Fibroblast of skin of scalp (primary cell): ENCODE data around the gene UBALD1.

Source experiments
- DNase-seq: peaks from one replicate; pipeline ENCODE4 v3.0.0-alpha.2; 2013

The UBALD1 gene

DNA sequence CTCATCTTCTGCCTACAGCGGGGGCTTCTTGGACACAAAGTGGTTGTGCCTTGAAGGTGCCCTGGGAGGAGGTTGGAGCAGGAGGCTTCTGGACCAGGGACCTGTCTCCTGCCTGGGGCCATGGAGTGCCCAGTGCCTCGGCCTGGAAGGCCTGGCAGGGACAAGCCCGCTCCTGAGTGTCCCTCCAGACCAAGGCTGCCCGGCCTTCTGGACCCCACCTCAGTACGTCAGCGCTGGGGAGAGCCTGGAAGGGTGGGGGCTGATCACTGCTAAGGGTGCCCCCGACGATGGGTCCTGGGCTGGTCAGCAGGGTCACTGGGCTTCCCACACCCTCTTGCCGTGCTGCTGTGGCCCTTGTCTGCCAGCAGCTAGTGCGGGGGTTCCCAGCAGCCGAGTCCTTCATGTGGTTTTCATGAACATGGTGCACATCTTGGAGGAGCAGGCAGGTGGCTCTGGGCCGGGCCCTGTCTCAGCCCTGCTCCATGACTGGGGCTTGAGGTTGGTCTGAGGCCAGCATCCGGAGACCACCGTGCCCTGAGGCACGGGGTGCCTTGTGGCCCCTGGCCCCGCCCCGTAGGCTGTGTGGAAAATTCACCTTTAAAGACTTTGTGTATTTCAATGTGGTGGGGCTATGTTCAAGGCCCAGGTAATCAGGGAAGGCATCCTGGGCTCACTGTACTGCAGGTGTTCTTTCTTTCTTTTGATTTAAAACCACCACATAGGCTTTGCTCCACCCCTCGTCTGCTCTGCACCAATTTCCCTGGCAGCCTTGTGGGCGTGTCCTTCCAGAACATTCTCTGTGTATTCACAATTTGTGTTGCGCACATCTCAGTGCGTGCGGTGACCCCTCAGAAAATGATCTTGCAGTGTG, 32.3 kb upstream of the UBALD1 start:
- DNase-seq = no peak

- DNase-seq = no peak
Observed at GRCh38 chr16:4641895-4642294, 27.2 kb upstream of the UBALD1 start.

DNA sequence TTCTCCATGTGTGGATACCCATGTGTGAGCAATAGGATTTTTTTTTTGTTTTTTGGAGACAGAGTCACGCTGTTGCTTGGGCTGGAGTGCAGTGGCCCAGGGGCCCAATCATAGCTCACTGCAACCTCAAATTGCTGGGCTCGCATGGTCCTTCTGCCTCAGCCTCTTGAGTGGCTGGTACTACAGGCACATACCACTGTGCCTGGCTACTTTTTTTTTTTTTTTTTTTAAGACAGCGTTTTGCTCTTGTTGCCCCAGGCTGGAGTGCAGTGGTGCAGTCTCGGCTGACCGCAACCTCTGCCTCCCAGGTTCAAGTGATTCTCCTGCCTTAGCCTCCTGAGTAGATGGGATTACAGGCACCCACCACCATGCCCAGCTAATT, 26.6 kb upstream of the UBALD1 start:
- DNase-seq = no peak

GRCh38 chr16:4640572-4641305, 26.1 kb upstream of the UBALD1 start:
- DNase-seq = no peak

GRCh38 chr16:4639899-4640509, 25.3 kb upstream of the UBALD1 start:
- no peak for DNase-seq

- DNase-seq = no peak
Observed at GRCh38 chr16:4637501-4638166, 22.9 kb upstream of the UBALD1 start.

- DNase-seq = no peak
Observed at GRCh38 chr16:4636196-4636595, 21.5 kb upstream of the UBALD1 start.

DNA sequence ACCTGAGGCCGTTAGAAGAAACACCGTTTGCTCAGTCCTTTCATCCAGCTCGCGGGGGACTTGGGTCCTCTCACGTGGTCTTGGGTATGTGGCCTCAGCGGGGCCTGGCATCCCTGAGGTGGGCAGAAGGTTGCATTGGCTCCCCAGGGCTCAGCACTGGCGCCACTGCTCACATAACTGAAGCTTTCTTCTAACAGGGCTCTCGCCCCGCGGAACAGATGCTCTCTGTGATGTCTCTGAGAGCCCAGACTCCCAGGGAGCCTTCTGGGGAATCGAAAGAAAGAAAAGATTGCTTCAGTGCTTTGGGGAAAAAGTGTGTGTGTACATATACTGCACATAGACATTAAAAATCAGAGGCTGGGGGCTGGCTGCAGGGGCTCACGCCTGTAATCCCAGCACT, 20.1 kb upstream of the UBALD1 start:
- no peak for DNase-seq

DNA sequence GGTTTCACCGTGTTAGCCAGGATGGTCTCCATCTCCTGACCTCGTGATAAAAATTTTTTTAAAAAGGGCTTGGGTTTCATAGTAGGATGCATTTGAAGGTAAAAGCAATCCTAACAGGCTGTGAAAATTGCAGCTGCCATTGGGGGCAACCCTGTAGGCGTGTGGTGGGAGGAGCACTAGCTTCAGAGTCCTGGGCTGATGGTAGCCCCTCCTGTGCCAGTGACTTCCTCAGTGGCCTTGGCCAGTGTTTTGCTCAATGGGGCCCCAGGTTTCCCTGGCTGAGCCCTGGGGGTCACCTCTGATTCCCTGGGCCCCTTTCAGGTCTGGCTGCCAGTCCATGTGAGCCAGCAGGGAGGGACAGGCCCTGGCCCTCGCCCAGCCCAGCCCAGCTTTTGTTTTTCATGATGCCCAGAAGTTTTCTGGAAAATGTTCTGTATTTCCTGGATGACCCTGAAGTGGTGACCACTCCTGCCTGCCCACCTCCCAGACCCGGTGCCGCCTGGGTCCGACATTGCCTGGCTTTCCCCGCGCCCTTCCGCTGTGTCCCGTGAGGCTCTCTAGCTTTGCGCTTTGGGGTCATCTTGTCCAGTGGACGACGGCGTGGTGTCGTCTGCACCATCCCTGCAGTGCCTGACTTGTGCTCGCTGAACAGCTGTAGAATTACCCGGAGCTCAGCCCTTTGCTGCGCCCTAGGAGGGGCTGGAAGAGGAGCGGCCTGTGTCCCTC, 19.4 kb upstream of the UBALD1 start:
- no peak for DNase-seq

- DNase-seq = no peak
Observed at GRCh38 chr16:4631444-4631843, 16.8 kb upstream of the UBALD1 start.

DNA sequence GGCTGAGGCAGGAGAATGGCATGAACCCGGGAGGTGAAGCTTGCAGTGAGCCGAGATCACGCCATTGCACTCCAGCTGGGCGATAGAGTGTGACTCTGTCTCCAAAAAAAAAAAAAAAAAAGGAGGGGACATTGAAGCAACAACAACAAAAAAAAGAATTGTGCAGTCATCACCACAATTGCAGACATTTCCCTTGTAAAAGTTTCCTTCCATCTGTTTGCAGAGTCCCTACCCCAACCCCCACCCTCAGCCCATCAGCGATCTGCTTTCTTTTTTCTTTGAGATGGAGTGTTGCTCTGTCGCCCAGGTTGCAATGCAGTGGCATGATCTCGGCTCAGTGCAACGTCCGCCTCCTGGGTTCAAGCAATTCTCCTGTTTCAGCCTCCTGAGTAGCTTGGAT, 13.6 kb upstream of the UBALD1 start:
- no peak for DNase-seq

DNA sequence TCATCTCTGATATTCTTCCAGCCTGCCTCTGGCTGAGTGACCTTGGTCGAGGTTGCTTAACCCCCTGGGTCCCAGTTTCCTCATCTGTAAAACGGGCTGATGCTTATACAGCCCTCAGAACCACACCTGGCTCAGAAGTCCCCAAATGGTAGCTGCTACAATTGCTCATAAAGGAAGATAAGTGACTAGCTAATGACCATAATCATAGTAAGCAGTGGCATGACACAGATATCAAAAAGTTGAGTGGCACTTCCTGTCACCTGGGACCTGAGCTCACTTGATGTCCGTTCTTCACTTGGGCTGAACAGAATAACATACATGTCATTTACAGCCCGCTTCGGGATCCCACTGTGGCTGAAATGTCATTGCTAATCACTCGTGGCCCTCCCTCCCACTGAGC, 11.7 kb upstream of the UBALD1 start:
- DNase-seq = no peak

DNA sequence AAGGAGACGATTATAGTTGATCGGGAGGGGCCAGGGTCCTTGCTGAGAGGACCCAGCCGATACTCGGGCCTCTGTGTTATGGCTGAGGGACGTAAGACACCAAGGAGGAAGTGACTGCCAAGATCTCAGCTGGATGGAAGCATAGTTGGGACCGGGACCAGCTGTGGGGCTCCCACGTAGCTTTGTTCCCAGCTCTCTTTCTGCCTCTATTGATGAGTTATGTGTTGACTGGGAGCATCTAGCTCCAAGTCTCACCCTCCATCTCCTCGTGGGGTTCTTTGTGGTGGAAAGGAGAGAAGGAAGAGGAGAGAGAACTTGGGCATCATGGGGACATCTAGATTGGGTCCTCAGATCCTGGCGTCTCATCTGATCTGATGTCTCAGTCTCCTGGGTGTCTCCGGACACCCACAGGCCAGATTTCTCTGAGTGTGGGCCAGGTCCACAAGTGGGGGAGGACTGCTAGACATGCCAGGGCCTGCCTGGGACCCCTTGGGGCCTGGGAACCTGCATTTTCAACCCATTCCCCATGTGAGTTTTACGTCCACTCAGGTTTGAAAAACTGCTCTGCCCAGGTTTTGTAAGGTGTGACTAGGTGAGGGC, 11.0 kb upstream of the UBALD1 start:
- DNase-seq = no peak

- DNase-seq = peak; percentile 46
Observed at GRCh38 chr16:4624827-4625559, 10.3 kb upstream of the UBALD1 start.

- peak; percentile 98 for DNase-seq
Observed at GRCh38 chr16:4624015-4624826, 9.5 kb upstream of the UBALD1 start, which contains the start of gene MGRN1. Gene MGRN1 (plus strand): TSS chr16:4624826. CDS start chr16:4624961, 135 bp downstream.

- no peak for DNase-seq
Observed at GRCh38 chr16:4623593-4623992, 8.9 kb upstream of the UBALD1 start.

DNA sequence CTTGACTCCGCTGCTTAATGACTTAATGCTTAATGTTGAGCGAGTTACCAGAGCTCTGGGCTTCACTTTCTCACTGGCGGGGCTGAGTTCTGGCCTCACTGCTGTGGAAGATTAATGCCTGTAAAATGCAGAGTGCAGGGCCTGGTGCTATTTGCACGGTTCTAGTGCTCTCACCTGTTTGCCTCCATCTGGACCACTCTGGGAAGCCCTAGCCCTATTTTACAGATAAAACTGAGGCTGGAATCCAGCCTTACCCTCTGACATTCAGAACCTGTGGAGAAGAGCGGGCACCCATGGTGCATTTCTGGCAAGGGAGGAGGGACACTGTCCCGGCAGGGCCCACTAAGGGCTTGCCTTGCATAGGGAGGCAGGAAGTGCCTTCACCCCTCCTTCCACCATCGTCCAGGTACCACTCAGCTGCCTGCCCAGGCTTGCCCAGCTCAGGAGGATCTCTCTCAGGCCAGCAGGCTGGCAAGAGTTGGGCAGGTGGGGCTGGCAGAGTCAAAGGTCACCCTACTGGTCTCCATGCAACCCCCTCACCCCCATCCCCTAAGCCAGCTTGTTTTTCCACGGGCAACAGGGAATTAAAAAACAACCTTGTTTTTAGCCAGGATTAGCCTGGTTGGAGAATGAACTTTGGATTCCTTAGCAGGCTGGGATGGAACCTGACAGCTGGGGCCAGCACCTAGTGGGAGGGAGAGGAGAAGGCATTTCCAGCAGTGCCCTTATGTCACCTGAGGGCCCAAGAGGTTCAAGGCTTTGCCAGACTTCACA, 4.1 kb upstream of the UBALD1 start:
- no peak for DNase-seq

- no peak for DNase-seq
Observed at GRCh38 chr16:4617880-4618279, 3.2 kb upstream of the UBALD1 start.
